Neural progenitor cell (in vitro differentiated cells): ENCODE results near the gene COQ7. TPM values are rescaled to one million over a fixed set of nuclear protein-coding genes. Genes with fewer than 3 reads are reported as not detected.

Experiments
- DNase-seq: peaks from one replicate; pipeline ENCODE4 v3.0.0-alpha.2; 2016; ENCODE audit warnings: low spot score
- H2AFZ ChIP-seq: fragments of 200-600 bp; sonication (generic); replicated peaks from 2 replicates; pipeline ENCODE4 v1.6.1; 2016; ENCODE audit warnings: antibody characterized with exemption
- H3F3A ChIP-seq: fragments of 200-600 bp; sonication (generic); 2 replicates; pipeline ENCODE4 v1.6.1; 2016; ENCODE audit warnings: antibody characterized with exemption, low read depth
- H3K27ac ChIP-seq: fragments of 200-600 bp; sonication (generic); 2 replicates; pipeline ENCODE4 v1.5.1; 2016; ENCODE audit warnings: mild to moderate bottlenecking
- H3K27me3 ChIP-seq: fragments of 200-600 bp; sonication (generic); 2 replicates; pipeline ENCODE4 v1.6.1; 2016; ENCODE audit warnings: mild to moderate bottlenecking, moderate library complexity
- H3K36me3 ChIP-seq: fragments of 200-600 bp; sonication (generic); 2 replicates; pipeline ENCODE4 v1.5.1; 2016
- H3K4me1 ChIP-seq: fragments of 200-600 bp; sonication (generic); 2 replicates; pipeline ENCODE4 v1.6.1; 2016; ENCODE audit warnings: mixed run types
- H3K4me2 ChIP-seq: fragments of 200-600 bp; sonication (generic); 2 replicates; pipeline ENCODE4 v1.6.1; 2016
- H3K4me3 ChIP-seq: fragments of 200-600 bp; sonication (generic); 2 replicates; pipeline ENCODE4 v1.5.1; 2016
- H3K79me2 ChIP-seq: fragments of 200-600 bp; sonication (generic); 2 replicates; pipeline ENCODE4 v1.6.1; 2016; ENCODE audit warnings: low read depth
- H3K9ac ChIP-seq: fragments of 200-600 bp; sonication (generic); 2 replicates; pipeline ENCODE4 v1.6.1; 2016
- H3K9me3 ChIP-seq: fragments of 200-600 bp; sonication (generic); 2 replicates; pipeline ENCODE4 v1.5.1; 2016; ENCODE audit warnings: low read depth
- H4K20me1 ChIP-seq: fragments of 200-600 bp; sonication (generic); 2 replicates; pipeline ENCODE4 v1.6.1; 2016; ENCODE audit warnings: low read depth
- H3K27ac Mint-ChIP-seq: 3 replicates; pipeline ENCODE4 v1.8.0; 2021; ENCODE audit warnings: mixed read lengths
- H3K27me3 Mint-ChIP-seq: 2 replicates; pipeline ENCODE4 v1.8.0; 2022; ENCODE audit warnings: low read depth, mild to moderate bottlenecking, inconsistent platforms, moderate library complexity, mixed read lengths; ENCODE audit not compliant: insufficient read depth
- H3K36me3 Mint-ChIP-seq: 3 replicates; pipeline ENCODE4 v1.8.0; 2021; ENCODE audit warnings: mixed read lengths
- H3K4me1 Mint-ChIP-seq: 3 replicates; pipeline ENCODE4 v1.8.0; 2021; ENCODE audit warnings: mixed read lengths
- H3K4me3 Mint-ChIP-seq: 3 replicates; pipeline ENCODE4 v1.8.0; 2021; ENCODE audit warnings: mild to moderate bottlenecking, moderate library complexity, mixed read lengths
- H3K9me3 Mint-ChIP-seq: 3 replicates; pipeline ENCODE4 v1.8.0; 2020; ENCODE audit warnings: mixed read lengths
- CTCF ChIP-seq: fragments of 200-600 bp; sonication (generic); IDR thresholded peaks from 2 replicates; pipeline ENCODE4 v1.5.1; 2017; ENCODE audit warnings: antibody characterized with exemption, mild to moderate bottlenecking
- EZH2 ChIP-seq: fragments of 200-600 bp; sonication (generic); IDR thresholded peaks from 2 replicates; pipeline ENCODE4 v1.6.1; 2017; ENCODE audit warnings: antibody characterized with exemption, mild to moderate bottlenecking, moderate library complexity
- EZH2phosphoT487 ChIP-seq: fragments of 200-600 bp; sonication (generic); IDR thresholded peaks from 2 replicates; pipeline ENCODE4 v1.6.1; 2017; ENCODE audit warnings: antibody characterized with exemption
- total RNA-seq: library from RNA; depleted of rRNA; stranded (reverse); fragments of >200 nt; gene quantifications from 2 replicates; pipeline ENCODE4 v1.2.3, GENCODE V29; 2015; ENCODE audit warnings: low replicate concordance

Gene COQ7
- total RNA-seq, 1 donor from 2014 or later = 22.9 TPM

- H3K9me3 Mint-ChIP-seq = no peaks in the 10 kb centered on the region
- peak overlapping the region; percentile 19 for H3K4me3 Mint-ChIP-seq
- no peak for DNase-seq
These were observed 44.6 kb downstream of the COQ7 start for GRCh38 chr16:19112099-19112407.

GRCh38 chr16:19113577-19114358 lies 46.4 kb downstream of the COQ7 start, which contains the start of gene ITPRIPL2:
Gene ITPRIPL2, plus strand, starts transcription at chr16:19113964. Its CDS starts 498 bp downstream, at chr16:19114462.
- no peak within 1 kb of the TSS for H3K9ac ChIP-seq
- H3K4me2 ChIP-seq = peak within 1 kb of the TSS; percentile 89
- peaks cover 63% of the 10 kb centered on the region for H3K27me3 ChIP-seq
- H2AFZ ChIP-seq = peak within 1 kb of the TSS; percentile 99
- H3K4me1 Mint-ChIP-seq = peaks cover 29% of the 10 kb centered on the region
- H3K79me2 ChIP-seq = no peaks in the 10 kb centered on the region
- H3K4me1 ChIP-seq = peaks cover 9% of the 10 kb centered on the region
- H3K4me3 ChIP-seq = peak within 1 kb of the TSS; percentile 59
- peak within 1 kb of the TSS; percentile 83 for H3K4me3 Mint-ChIP-seq
- peak within 1 kb of the TSS; percentile 60 for H3K27ac Mint-ChIP-seq
- peaks cover 9% of the 10 kb centered on the region for H3F3A ChIP-seq
- H4K20me1 ChIP-seq = no peaks in the 10 kb centered on the region
- TF ChIP-seq CTCF (no peak), EZH2phosphoT487 (peak; percentile 56), EZH2 (peak; percentile 26)
- H3K9me3 ChIP-seq = no peaks in the 10 kb centered on the region
- H3K27me3 Mint-ChIP-seq = peaks cover 4% of the 10 kb centered on the region
- H3K9me3 Mint-ChIP-seq = no peaks in the 10 kb centered on the region
- peak; percentile 76 for DNase-seq
- H3K36me3 Mint-ChIP-seq = no peaks in the 10 kb centered on the region
- H3K36me3 ChIP-seq = no peaks in the 10 kb centered on the region
- H3K27ac ChIP-seq = no peak within 1 kb of the TSS

More at GRCh38 chr16:19112099-19112407, 44.6 kb downstream of the COQ7 start:
- Mint-ChIP-seq H3K36me3 (no peaks in the 10 kb centered on the region), H3K27ac (no peak overlapping the region), H3K4me1 (peaks cover 27% of the 10 kb centered on the region), H3K27me3 (peaks cover 4% of the 10 kb centered on the region)
- H3K4me2 ChIP-seq = no peak overlapping the region
- H3F3A ChIP-seq = peaks cover 5% of the 10 kb centered on the region
- H3K27ac ChIP-seq = no peak overlapping the region
- no peak overlapping the region for H2AFZ ChIP-seq
- peaks cover 4% of the 10 kb centered on the region for H3K4me1 ChIP-seq
- no peaks in the 10 kb centered on the region for H3K79me2 ChIP-seq
- H3K9ac ChIP-seq = no peak overlapping the region
- no peaks in the 10 kb centered on the region for H3K9me3 ChIP-seq
- no peaks in the 10 kb centered on the region for H4K20me1 ChIP-seq
- H3K4me3 ChIP-seq = no peak overlapping the region
- peaks cover 53% of the 10 kb centered on the region for H3K27me3 ChIP-seq
- no peaks in the 10 kb centered on the region for H3K36me3 ChIP-seq
- TF ChIP-seq CTCF (no peak), EZH2 (no peak), EZH2phosphoT487 (no peak)

GRCh38 chr16:19114359-19115147 lies 47.1 kb downstream of the COQ7 start:
- Mint-ChIP-seq H3K27me3 (peaks cover 4% of the 10 kb centered on the region), H3K4me1 (peaks cover 33% of the 10 kb centered on the region), H3K4me3 (peak overlapping the region; percentile 79), H3K36me3 (no peaks in the 10 kb centered on the region), H3K9me3 (no peaks in the 10 kb centered on the region), H3K27ac (no peak overlapping the region)
- Histone ChIP-seq H2AFZ (peak overlapping the region; percentile 99), H3K27me3 (peaks cover 63% of the 10 kb centered on the region), H4K20me1 (no peaks in the 10 kb centered on the region), H3K4me1 (peaks cover 9% of the 10 kb centered on the region), H3F3A (peaks cover 9% of the 10 kb centered on the region), H3K4me2 (peak overlapping the region; percentile 89), H3K79me2 (no peaks in the 10 kb centered on the region), H3K27ac (no peak overlapping the region), H3K36me3 (no peaks in the 10 kb centered on the region), H3K9me3 (no peaks in the 10 kb centered on the region), H3K4me3 (peak overlapping the region; percentile 59), H3K9ac (no peak overlapping the region)
- TF ChIP-seq EZH2phosphoT487 (peak; percentile 60), EZH2 (peak; percentile 60), CTCF (no peak)
- DNase-seq = peak; percentile 44
